GM21723 (cell line): ENCODE data around the gene RINT1.

Experiments
- ATAC-seq: cut with Tn5 transposase; IDR thresholded peaks from one replicate; pipeline ENCODE4 v1.9.1; 2021; ENCODE audit warnings: mild to moderate bottlenecking, moderate library complexity; ENCODE audit not compliant: unreplicated experiment

RINT1 gene

DNA sequence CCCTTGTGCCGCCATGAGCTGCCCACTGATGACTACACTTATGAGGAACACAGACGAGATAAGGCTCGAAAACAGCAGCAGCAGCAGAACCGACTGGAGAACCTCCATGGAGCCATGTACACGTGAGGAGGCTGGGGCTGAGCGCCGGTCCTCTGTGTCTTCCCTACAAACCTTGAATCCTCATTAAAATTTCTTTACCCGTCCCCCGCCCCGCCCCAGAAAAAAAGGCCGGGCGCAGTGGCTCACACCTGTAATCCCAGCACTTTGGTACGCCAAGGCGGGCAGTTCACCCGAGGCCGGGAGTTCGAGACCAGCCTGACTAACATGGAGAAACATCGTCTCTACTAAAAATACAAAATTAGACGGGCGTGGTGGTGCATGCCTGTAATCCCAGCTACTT is 1.5 kb upstream of the RINT1 start:
- ATAC-seq: no peak

DNA sequence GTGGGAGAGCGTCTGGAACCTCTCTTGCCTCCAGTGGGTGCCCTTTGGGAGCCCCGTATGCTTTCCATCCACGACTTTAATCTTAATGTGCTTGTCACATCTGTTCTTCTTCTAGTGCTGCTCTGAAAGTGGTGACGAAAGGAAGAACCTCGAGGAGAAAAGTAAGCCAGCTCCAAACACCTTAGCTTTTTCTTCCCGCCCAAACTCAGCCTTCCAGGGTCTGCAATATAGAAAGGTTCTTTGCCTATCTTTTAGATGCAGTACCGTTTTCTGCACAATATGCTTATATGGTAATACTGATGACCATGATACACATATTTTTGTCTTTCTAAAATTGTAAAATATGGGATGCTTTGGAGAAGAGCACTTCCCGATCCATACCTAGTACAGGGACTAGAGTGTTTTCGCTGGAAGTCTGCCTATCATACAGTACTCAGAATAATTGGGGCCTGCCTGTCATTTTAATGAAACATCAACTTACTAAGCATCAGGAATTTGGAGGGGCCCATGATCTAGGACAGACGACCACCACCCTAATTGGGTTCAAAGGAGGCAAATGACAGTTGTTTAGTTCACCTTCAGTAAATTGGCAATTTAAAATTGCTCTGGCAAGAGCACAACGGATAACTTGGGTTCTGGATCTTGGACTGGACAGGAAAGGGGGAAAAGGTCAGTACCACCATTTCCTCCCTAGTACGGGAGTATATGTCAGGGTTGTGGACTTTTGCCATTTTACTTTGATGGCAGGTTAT is 884 bp downstream of the RINT1 start:
- ATAC-seq: no peak

DNA sequence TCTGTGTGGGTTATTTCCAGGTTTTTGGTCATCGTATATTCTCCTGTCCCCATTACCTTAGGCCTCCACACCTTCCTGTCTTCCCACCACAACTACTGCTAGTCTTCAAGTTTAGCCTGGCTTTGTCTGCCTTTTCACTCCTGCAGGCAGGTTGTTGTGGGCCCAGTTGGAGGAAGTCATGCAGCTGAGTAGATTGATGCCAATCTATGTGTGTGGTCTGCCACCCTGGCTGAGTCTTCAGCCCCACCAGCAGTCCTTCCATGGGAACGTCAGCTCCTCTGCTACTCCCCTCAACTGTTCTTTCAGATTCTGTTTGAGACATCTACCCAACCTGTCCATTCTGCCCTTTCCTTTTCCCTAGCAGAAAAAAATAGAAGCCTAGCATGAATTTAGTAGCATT is 6.3 kb downstream of the RINT1 start:
- no peak for ATAC-seq

DNA sequence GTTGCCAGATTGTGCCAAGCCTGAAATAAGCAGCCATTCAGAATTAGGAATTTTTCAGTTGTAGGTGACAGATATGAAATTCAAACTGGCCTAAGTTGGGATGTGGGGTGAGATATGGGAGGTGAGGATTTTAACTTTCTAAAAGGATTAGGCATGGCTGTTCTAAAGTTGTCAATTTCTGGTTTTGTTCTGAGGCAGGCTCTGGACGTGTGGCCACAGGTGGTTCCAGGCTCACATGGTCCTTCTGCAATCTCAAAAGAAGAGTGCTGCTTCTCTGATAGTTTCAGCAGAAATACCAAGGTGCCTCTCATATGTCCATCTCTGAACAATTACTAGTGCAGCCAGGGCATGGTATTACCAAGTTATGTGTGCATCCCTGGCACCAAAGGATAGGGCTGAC is 27.9 kb downstream of the RINT1 start:
- ATAC-seq: no peak

DNA sequence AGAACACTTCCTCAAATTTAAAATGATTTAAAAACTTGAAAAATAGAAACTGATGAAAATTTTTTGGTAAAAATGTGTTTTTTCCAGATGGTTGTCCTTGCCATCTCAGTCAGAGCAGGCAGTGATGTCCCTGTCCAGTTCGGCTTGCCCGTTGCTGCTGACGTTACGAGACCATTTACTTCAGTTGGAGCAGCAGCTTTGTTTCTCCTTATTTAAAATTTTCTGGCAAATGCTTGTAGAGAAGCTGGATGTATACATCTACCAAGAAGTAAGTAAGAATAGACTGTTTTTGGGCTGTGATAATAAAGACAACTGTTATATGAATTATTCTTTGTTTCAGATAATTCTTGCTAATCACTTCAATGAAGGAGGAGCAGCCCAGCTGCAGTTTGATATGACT is 33.2 kb downstream of the RINT1 start:
- ATAC-seq: no peak

DNA sequence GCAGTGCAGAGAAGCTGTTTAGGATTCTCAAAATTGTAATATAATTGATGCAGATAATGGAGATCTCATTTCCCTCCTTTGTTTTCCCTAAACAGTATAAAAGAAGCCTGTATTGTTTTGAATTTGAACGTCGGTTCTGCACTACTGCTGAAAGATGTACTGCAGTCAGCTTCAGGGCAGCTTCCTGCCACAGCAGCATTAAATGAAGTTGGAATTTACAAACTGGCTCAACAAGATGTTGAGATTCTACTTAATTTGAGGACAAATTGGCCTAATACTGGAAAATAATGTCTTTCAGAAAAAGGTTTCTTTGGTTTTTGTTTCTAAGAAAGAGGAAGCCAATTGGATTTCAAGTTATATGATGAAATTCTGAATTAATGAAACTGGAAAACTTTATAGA is 35.0 kb downstream of the RINT1 start:
- no peak for ATAC-seq

DNA sequence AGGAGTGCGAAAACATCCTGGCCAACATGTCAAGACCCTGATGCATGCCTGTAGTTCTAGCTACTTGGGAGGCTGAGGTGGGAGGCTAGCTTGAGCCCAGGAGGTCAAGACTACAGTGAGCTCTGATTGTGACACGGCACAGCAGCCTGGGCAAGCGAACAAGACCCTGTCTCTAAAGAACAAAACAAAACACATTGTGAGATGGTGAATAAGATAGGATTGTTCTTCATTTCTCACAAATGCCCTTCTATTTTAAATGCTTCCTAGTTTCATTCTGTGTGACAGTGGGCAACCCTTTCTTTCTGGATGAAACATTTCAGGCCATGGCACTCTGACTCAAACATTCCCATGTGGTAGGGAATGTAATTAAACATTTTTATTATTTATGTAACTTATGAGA is 35.8 kb downstream of the RINT1 start:
- no peak for ATAC-seq

DNA sequence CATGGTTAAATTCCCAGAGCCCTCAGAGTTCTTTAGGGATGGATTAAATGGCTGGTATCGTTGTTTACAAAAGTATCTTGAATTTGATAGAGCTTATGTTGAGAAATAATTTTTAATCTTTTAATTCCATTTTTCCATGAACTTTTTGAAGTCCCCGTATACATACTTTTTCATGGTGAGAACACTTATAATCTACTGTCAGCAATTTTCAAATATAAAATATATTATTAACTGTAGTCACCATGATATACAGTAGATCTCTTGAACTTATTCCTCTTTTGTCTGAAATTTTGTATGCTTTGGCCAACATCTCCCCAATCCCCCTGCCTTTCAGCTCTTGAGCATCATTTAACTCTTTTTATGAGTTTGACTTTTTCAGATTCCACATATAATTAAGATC is 39.9 kb downstream of the RINT1 start:
- no peak for ATAC-seq

DNA sequence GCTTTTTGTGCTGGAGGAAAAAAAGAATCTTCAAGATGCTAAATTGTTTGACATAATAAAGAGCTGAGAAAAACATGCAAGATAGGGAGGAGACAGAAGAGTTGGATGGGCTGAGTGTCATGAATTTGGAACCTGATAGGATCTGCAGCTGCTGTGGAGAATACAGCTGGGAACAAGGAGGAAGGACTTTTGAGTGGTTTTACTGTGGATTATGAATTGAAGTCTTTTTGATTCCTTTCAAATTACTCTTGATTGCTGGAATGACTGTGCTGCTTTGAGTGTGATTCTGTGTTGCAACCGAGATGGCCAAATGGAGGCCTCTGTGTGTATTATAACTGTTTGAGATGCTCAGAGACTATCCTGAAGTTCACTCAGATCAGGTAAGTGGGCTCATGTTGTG is 45.2 kb downstream of the RINT1 start:
- no peak for ATAC-seq

DNA sequence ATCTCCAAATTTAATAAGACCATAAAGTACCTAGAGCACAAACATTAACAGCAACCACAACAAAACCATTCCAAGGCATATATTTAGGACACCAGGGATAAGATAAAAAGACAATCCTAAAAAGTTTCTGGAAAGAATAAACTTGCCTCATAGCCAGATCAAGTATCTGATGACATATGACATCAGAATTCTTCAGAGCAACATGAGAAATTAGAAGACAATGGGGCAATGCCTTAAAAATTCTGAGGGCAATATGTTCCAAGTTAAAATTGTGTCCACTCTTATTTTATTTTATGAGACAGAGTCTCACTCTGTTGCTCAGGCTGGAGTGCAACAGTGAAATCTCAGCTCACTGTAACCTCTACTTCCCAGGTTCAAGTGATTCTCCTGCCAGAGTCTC is 46.5 kb downstream of the RINT1 start:
- no peak for ATAC-seq

DNA sequence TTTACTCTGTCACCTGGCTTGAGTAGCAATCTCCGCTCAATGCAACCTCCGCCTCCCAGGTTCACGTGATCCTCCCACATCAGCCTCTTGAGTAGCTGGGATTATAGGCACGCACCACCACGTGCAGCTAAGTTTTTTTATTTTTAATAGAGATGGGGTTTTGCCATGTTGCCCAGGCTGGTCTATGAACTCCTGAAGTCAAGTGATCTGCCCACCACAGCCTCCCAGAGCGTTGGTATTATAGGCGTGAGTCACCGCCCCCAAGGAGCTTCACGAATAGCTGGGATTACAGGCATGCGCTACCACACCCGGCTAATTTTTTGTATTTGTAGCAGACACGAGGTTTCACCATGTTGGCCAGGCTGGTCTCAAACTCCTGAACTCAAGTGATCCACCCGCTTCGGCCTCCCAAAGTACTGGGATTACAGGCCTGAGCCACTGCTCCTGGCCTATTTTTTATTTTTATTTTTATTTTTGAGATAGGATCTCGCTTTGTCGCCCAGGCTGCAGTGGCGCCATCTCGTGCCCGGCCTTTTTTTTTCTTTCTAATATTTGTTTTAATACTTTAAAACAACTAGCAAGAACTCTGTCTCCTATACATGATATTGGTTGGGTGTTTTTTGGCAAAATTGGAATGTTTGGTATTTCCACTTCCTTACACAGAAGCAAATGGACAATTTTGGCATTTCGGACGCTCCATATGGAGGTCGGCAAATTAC is 48.2 kb downstream of the RINT1 start:
- ATAC-seq: no peak

DNA sequence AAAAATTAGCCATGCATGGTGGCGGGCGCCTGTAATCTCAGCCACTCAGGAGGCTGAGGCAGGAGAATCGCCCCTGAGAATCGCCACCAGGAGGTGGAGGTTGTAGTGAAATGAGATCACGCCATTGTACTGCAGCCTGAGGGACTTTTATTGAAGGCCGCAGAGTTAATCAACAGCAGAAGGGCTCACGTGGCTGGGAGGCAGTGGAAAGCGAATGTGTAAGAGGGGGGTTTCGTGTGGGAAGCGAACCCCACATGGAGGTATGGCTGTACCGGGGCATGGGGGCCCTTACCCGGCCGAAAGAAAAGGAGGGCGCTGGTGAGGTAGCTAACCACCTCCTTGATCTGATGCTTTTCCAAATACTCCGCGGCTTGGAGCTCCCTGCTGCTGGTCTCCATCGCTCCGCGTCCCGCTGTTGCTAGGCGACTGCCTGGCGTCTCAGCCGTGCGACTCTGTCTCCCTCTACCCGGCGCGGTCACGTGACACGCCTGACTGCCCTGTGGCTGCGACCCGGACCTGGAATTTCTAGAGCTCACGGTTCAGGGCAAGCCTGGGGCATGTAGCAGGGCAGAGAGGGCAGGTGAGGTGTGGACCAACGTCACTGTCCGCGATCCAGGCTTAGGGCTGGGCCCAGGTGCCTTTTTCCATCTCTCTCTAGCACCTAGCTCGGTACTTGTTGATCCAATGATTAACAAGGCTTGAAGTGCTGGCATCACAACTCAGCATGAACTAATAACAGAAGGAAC is 49.2 kb downstream of the RINT1 start, which contains the start of gene EFCAB10:
Gene EFCAB10 (minus strand): TSS at position 428 of the 746 bp plus-strand sequence. CDS start 30 bp downstream, at position 398.
- ATAC-seq: peak; percentile 85

DNA sequence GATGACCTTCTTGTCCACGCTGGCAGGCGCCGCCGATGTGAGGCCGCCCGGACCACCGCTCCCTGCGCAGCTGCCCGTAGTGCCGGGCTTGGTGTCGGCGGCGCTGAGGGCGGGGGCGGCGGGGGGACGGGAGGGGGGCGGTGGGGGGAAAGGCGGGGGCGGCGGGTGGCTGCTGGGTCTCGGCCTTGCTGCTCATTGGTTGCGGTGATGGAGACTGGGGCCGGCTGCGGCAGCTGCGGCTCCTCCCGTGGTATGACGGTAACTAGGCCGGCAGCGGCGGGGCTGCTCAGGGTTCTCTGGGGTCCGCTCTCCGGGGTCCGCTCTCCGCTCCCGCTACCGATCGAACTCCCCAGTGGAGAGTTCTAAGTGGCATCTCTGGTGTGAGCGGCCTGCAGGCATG is 51.1 kb downstream of the RINT1 start:
- ATAC-seq: no peak

DNA sequence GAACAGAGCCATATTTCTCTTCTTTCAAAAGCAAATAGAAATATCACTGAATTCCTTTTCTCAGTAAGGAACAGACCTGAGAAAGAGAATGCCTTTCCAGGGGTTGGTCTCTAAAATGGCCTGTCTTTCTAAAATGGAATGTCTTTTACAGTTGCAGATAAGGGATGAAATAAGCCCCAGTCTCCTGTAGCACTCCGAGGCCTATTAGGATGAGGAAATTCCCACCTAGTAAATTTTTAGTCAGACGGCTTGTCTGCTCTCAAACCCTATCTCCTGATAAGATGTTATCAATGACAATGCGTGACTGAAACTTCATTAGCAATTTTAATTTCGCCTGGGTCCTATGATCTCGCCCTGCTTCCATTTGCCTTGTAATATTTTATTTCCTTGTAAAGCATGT is 52.2 kb downstream of the RINT1 start:
- ATAC-seq: no peak

DNA sequence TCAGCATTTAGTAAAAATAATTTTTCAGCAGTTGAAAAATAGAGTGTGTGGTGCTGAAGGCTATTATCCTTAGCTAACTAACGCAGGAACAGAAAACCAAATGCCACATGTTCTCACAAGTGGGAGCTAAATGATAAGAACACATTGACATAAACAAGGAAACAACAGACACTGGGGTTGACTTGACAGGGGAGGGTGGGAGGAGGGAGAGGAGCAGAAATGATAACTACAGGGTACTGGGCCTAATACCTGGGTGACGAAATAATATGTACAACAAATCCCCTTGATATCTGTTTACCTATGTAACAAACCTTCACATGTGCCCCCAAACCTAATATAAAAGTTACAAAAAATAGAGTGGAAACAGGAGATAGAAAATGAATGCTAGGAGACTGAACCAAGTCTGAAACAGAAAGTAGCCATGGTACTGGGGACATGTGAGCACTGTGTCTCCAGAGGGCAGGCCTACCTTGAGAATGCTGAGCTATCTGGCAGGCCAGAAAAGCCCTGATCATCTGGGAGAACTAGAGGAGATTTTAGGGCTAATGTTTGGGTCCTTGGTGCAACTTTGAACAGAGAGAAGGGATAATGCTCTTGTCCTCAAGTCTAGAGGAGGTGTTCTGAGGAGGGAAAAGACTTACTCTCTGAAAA is 54.0 kb downstream of the RINT1 start:
- peak; percentile 42 for ATAC-seq

DNA sequence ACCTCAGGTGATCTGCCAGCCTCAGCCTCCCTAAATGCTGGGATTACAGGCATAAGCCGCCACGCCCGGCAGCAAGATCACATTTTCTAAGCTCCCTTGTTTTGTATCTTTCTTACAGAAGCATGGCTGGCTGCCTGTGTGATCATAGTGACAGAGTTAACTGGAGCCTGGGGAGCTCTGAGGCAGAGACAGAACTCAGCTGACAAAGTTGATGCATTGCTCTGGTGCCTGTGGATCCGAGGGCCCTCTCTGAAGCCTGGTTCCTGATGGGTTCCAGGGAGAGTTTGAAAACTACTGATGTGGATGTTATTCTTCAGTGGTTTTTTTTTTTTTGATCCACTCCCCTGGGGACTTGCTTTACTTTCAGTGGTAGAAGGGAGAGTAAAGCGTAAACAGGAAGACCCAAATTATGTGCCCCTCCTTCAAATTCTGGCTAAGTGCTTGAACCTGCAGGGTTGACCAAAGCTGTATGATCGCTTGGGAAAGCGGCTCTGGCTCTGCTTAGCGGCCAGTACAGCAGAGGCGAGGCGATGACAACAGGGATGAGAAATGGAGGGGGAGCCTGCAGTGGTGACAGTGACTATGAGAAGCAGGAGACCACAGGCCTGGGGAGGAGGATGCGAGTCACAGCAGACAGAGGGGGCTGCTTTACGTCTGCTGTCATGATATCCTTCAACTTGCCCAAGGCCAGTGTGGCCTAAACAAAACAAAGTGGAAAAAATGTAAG is 56.1 kb downstream of the RINT1 start:
- ATAC-seq: no peak

DNA sequence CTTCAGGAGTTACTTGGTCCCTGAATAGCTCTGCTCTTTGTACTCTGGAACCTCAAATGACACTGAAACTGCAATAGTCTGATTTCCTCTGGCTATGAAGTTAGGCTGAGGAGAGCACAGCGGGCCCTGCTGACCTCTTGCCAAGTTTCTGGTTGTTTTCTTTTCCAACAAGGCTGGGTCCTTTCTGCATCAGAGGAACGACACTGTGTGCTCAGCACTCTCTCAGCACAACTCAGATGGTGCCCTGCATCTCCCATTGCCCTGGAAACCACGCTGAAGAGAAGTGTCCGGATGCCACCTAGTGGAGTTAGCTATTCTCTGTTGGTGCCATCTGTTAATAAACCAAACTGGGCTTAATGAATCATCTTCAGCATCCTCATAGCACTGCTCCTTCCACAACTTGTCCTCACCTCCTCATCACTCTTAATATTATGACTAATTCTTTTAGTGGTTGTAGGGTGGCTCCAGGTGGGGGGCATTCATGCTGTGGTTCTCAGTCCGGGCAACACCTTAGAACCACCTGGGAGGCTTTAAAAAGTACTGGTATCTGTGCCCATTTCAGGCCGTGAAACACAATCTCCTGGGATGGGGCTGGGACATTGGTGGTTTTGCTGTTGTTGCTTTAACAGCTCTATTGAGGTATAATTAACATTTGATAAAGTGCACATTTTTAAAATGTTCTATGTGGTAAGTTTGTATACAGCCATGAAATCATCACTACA is 57.5 kb downstream of the RINT1 start:
- peak; percentile 85 for ATAC-seq

DNA sequence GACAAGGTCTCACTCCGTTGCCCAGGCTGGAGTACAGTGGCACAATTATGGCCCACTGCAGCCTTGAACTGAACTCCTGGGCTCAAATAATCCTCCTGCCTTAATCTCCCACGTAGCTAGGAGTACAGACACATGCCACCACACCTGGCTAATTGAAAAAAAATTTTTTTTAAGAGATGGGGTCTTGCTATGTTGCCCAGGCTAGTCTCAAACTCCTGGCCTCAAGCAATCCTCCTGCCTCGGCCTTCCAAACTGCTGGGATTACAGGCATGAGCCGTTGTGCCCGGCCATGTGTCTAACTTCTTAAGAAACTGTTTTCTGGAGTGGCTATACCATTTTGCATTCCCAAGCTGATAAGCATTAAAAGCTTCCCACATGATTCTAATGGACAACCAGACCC is 58.8 kb downstream of the RINT1 start:
- ATAC-seq: no peak

DNA sequence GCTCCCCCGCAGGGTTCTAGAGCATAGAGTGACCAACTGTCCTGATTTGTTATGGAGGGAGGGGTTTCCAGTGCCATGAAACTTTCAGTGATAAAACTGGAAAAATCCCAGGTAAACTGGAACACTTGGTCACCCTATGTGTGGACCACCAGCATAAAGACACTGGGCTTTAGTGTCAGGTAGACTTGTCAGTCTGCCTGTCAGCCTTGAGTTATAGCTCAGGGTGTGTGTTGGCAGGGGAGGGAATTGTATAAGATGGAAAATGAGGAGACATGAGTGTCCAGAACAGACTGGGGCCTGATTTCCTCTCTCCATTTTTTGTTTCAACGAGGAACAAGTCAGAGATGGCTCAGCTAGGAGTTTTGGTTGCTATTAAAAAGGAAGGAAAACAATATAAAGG is 59.5 kb downstream of the RINT1 start:
- ATAC-seq: no peak

DNA sequence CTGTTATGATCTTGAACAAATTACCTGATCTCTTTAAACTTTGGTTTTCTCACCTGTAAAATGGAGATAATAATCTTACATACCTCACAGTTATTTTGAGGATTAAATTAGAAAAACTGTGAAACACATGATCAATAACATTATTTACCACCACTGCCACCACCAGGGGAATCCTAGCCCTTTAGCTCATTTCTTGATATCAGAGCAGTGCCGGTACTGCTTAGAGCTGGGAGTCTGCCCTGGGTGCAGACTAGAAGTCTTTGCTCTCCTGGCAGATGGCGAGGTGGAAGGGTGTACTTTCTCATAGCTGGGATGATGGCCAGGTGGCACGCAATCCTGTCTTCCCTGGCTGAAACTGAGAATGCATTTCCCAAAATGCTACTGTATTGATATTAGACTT is 62.0 kb downstream of the RINT1 start:
- ATAC-seq: no peak
